WTC11 (cell line): ENCODE measurements around the gene SH3D19.

ENCODE experiments used
- ATF2 ChIP-seq: sonication (generic); formaldehyde crosslinking; IDR thresholded peaks from 2 replicates; pipeline ENCODE4 v1.8.1; 2022; ENCODE audit warnings: low read depth, missing genetic modification reagents, borderline replicate concordance
- CTCF ChIP-seq: fragments of 200-600 bp; IDR thresholded peaks from 2 replicates; pipeline ENCODE4 v1.8.0; 2022; ENCODE audit warnings: antibody characterized with exemption
- E2F4 ChIP-seq: sonication (generic); formaldehyde crosslinking; IDR thresholded peaks from 2 replicates; pipeline ENCODE4 v1.8.1; 2022; ENCODE audit warnings: low read depth, mild to moderate bottlenecking, moderate library complexity, missing genetic modification reagents, borderline replicate concordance
- SP1 ChIP-seq: sonication (generic); formaldehyde crosslinking; conservative IDR thresholded peaks from 2 replicates; pipeline ENCODE4 v1.8.1; 2022; ENCODE audit warnings: missing genetic modification reagents
- USF2 ChIP-seq: sonication (generic); formaldehyde crosslinking; IDR thresholded peaks from 2 replicates; pipeline ENCODE4 v1.8.1; 2023; ENCODE audit warnings: mild to moderate bottlenecking, missing genetic modification reagents, moderate library complexity

GRCh38 chr4:151267822-151268535 is 57.4 kb downstream of the SH3D19 start:
- TF ChIP-seq CTCF (no peak), E2F4 (CRISPR knock-in tag) (no peak), SP1 (CRISPR knock-in tag) (no peak), USF2 (CRISPR knock-in tag) (no peak), ATF2 (CRISPR knock-in tag) (no peak)
